K562 (cell line): ENCODE data around the gene CARS2. TPM values are rescaled to one million over a fixed set of nuclear protein-coding genes. Genes with fewer than 3 reads are reported as not detected.

Experiments used
- ATAC-seq: fragments of 200-7000 bp; cut with Tn5 transposase; 3 replicates; pipeline ENCODE4 v1.9.1; 2020; ENCODE audit warnings: moderate library complexity
- BruUV-seq: library from RNA; stranded (reverse); fragments of 400-500 nt; replicated peaks from 2 replicates; lab custom pipeline; 2021; lab: Mats Ljungman, UMichigan
- CTCF ChIA-PET: fragments of 300-600 bp; formaldehyde crosslinking; extraction: SDS; loops from one replicate; lab custom pipeline; 2021; ENCODE audit warnings: low intra/inter-chr PET ratio; lab: Yijun Ruan, JAX
- POLR2A ChIA-PET: fragments of 300-600, 350-650 bp; sonication (Branson Sonifier 250); formaldehyde crosslinking; extraction: SDS; loops from one replicate; lab custom pipeline; 2021; ENCODE audit warnings: antibody characterized with exemption, inconsistent platforms; lab: Yijun Ruan, JAX
- DNase-seq, 4 experiments: peaks; one replicate each; pipeline versions ENCODE4 v3.0.0 to v3.0.0-alpha.2; 2011 to 2018; ENCODE audit warnings: low spot score in 3 of 4, mixed read lengths in 3 of 4; ENCODE audit errors: extremely low read depth in 1 of 4
- FAIRE-seq: peaks from 2 replicates; lab custom pipeline; 2011; peaks lifted over from hg19 to GRCh38; lab: Jason Lieb, UNC
- H2AFZ ChIP-seq: 2 replicates; pipeline ENCODE4 v1.6.0; 2011; ENCODE audit warnings: low read depth, low read length, control low read depth, inconsistent platforms
- H3K27ac ChIP-seq: fragments of 200-600 bp; 3 replicates; pipeline ENCODE4 v1.8.0; 2011; ENCODE audit warnings: low read depth, mild to moderate bottlenecking, control low read depth, inconsistent platforms, low read length, moderate library complexity, mixed read lengths; ENCODE audit errors: extremely low read depth
- H3K27me3 ChIP-seq, 2 experiments: fragments of 300-600 bp in 1 of 2; 2 replicates in 1 of 2; 3 replicates in 1 of 2; pipeline versions ENCODE4 v1.6.0 to v1.8.0; 2011; ENCODE audit warnings: inconsistent platforms in 2 of 2, low read length in 2 of 2, mild to moderate bottlenecking in 1 of 2, mixed read lengths in 1 of 2, moderate library complexity in 1 of 2; ENCODE audit not compliant: control insufficient read depth in 2 of 2, insufficient read depth in 2 of 2
- H3K36me3 ChIP-seq: fragments of 300-600 bp; 3 replicates; pipeline ENCODE4 v1.8.0; 2011; ENCODE audit warnings: mild to moderate bottlenecking, low read length, inconsistent platforms; ENCODE audit not compliant: control insufficient read depth, insufficient read depth
- H3K4me1 ChIP-seq, 2 experiments: fragments of 200-600 bp in 1 of 2; replicated peaks in 1 of 2; 2 replicates in 1 of 2; 3 replicates in 1 of 2; pipeline versions ENCODE4 v1.5.1 to v1.8.0; 2011; ENCODE audit warnings: inconsistent platforms in 2 of 2, low read length in 2 of 2, mild to moderate bottlenecking in 1 of 2, mixed read lengths in 1 of 2, moderate library complexity in 1 of 2; ENCODE audit not compliant: control insufficient read depth in 2 of 2, insufficient read depth in 2 of 2
- H3K4me2 ChIP-seq: 2 replicates; pipeline ENCODE4 v1.6.1; 2011; ENCODE audit warnings: low read length, control low read depth, inconsistent platforms, mixed read lengths; ENCODE audit not compliant: insufficient read depth
- H3K4me3 ChIP-seq: fragments of 200-600 bp; sonication (generic), shearing (Covaris generic); 2 replicates; pipeline ENCODE4 v1.5.1; 2016; ENCODE audit warnings: control low read depth, inconsistent platforms
- H3K79me2 ChIP-seq: fragments of 200-600 bp; 3 replicates; pipeline ENCODE4 v1.8.0; 2011; ENCODE audit warnings: low read length, inconsistent platforms; ENCODE audit not compliant: control insufficient read depth, insufficient read depth
- H3K9ac ChIP-seq, 2 experiments: 2 replicates each; pipeline versions ENCODE4 v1.6.0 to v1.6.1; 2011; ENCODE audit warnings: low read depth in 2 of 2, low read length in 2 of 2, control low read depth in 1 of 2, inconsistent platforms in 1 of 2, mild to moderate bottlenecking in 1 of 2, mixed read lengths in 1 of 2; ENCODE audit not compliant: insufficient read depth in 1 of 2
- H3K9me1 ChIP-seq: one replicate; pipeline ENCODE4 v1.6.0; 2011; ENCODE audit warnings: inconsistent platforms, mild to moderate bottlenecking, low read length, moderate library complexity; ENCODE audit not compliant: control insufficient read depth, insufficient read depth
- H3K9me3 ChIP-seq: replicated peaks from 2 replicates; pipeline ENCODE4 v1.5.1; 2011; ENCODE audit warnings: low read depth, low read length, inconsistent platforms; ENCODE audit not compliant: control insufficient read depth, insufficient read depth
- H4K20me1 ChIP-seq: replicated peaks from 2 replicates; pipeline ENCODE4 v1.6.1; 2011; ENCODE audit warnings: low read length, inconsistent platforms, mixed read lengths; ENCODE audit not compliant: control insufficient read depth, insufficient read depth
- AFF1 ChIP-seq, 2 experiments: fragments of 450-650 bp; IDR thresholded peaks; 2 replicates each; pipeline ENCODE4 v1.6.1; 2018; ENCODE audit warnings: mild to moderate bottlenecking in 2 of 2, low read depth in 1 of 2; ENCODE audit not compliant: partially characterized antibody in 2 of 2
- KDM4B ChIP-seq, 2 experiments: fragments of 450-650 bp in 1 of 2; sonication (generic) in 1 of 2; IDR thresholded peaks; 2 replicates each; pipeline ENCODE4 v1.6.1; 2016 to 2017; ENCODE audit warnings: borderline replicate concordance in 2 of 2, antibody characterized with exemption in 1 of 2, low read depth in 1 of 2, mild to moderate bottlenecking in 1 of 2
- PHB ChIP-seq: fragments of 250-450 bp; sonication (Bioruptor Pico); IDR thresholded peaks from 2 replicates; pipeline ENCODE4 v1.5.0; 2021
- STAT5B ChIP-seq: fragments of 250-450 bp; sonication (Bioruptor Pico); IDR thresholded peaks from 2 replicates; pipeline ENCODE4 v1.8.0; 2021; ENCODE audit warnings: mild to moderate bottlenecking, inconsistent platforms
- USF2 ChIP-seq: sonication (generic); formaldehyde crosslinking; IDR thresholded peaks from 2 replicates; pipeline ENCODE4 v1.5.0; 2020; ENCODE audit warnings: missing genetic modification reagents
- ZMIZ1 ChIP-seq, 2 experiments: fragments of 150-350 bp in 1 of 2; IDR thresholded peaks; 2 replicates each; pipeline ENCODE4 v1.6.1; 2012 to 2016; ENCODE audit warnings: low read depth in 2 of 2, low read length in 2 of 2, mild to moderate bottlenecking in 1 of 2, moderate library complexity in 1 of 2
- ZNF124 ChIP-seq: sonication (generic); formaldehyde crosslinking; IDR thresholded peaks from 2 replicates; pipeline ENCODE4 v1.8.1; 2022; ENCODE audit warnings: missing genetic modification reagents
- ZNF24 ChIP-seq: fragments of 450-650 bp; IDR thresholded peaks from 2 replicates; pipeline ENCODE4 v1.6.1; 2016
- ZNF655 ChIP-seq: fragments of 250-450 bp; sonication (Bioruptor Pico); IDR thresholded peaks from 2 replicates; pipeline ENCODE4 v1.5.0; 2021
- ZNF766 ChIP-seq: fragments of 200-800 bp; sonication (Bioruptor generic); conservative IDR thresholded peaks from 2 replicates; pipeline ENCODE4 v1.6.1; 2016; ENCODE audit warnings: missing genetic modification characterization, missing compliant biosample characterization
- WGBS: fragments of 100-300 bp; shearing (Covaris generic); methylation state at CpG from one replicate; pipeline ENCODE4 v1.1.6; 2016; ENCODE audit warnings: low coverage, mixed read lengths; ENCODE audit not compliant: insufficient coverage; ENCODE audit errors: missing lambda C conversion rate; 5-methylcytosine and 5-hydroxymethylcytosine counted together
- in situ Hi-C: fragments of 300-500 bp; cut with MboI; formaldehyde crosslinking; loops from 4 replicates; pipeline ENCODE4 v1.15.0; 2018; ENCODE audit warnings: inconsistent platforms, mixed read lengths
- intact Hi-C: fragments of 100-400 bp; cut with micrococcal nuclease; formaldehyde crosslinking; loops from 2 replicates; pipeline ENCODE4 v1.14.2; 2022
- polyA plus RNA-seq, 8 experiments: library from polyadenylated mRNA; depleted of rRNA in 4 of 8; stranded (reverse) in 5 of 8; unstranded in 3 of 8; fragments of >200 nt; fragmentation: Nextera tagmentation in 2 of 8; fragmentation: Illumina TruSeq in 1 of 8; extraction: Ambion mirVana in 2 of 8; extraction: Trizol in 1 of 8; gene quantifications; 2 replicates each; pipeline versions ENCODE4 v1.2.1 to v1.2.3, GENCODE V29; 2011 to 2014; ENCODE audit warnings: inconsistent platforms in 1 of 8, missing spikeins in 1 of 8
- total RNA-seq, 7 experiments: library from RNA; depleted of rRNA in 6 of 7; stranded (reverse); fragments of >200 nt in 6 of 7; fragmentation: Illumina TruSeq in 2 of 7; extraction: Trizol in 2 of 7; gene quantifications; 2 replicates each; pipeline versions ENCODE4 v1.2.1 to v1.2.3, GENCODE V29; 2011 to 2021; ENCODE audit warnings: low replicate concordance in 1 of 7

Gene CARS2
- total and polyA plus RNA-seq, 9 of the 15 experiments (the other 6 are each of a cell fraction or from before 2014, with no cell fraction given), result 1.7 to 37.4 (median 30.5) TPM

- TF ChIP-seq AFF1 (IDR thresholded peaks at IDR 0.05; ENCODE audit: low read depth in 1 of 2, partially characterized antibody in 2 of 2), result no peak
- no peak for TF ChIP-seq KDM4B (IDR thresholded peaks at IDR 0.05; ENCODE audit: borderline replicate concordance in 2 of 2, low read depth in 1 of 2)
- no peak for TF ChIP-seq ZNF24
- no peak for TF ChIP-seq ZNF124 (CRISPR knock-in tag)
- no peak for TF ChIP-seq ZNF766 (CRISPR knock-in tag)
- TF ChIP-seq, all 486 proteins: peak for 72
Observed at GRCh38 chr13:110705826-110706569, at the start of gene CARS2 (continued).

- intact Hi-C loops, result no loop called here
- Histone ChIP-seq H4K20me1 (no peaks in the 10 kb centered on the region), H3K4me1 (no peaks in the 10 kb centered on the region), H3K36me3 (no peaks in the 10 kb centered on the region), H3K9ac (no peak overlapping the region), H2AFZ (0 out of 2 replicates have a peak overlapping the region, but pooled peaks have one; percentile 2), H3K4me2 (no peak overlapping the region), H3K79me2 (no peaks in the 10 kb centered on the region), H3K4me3 (no peak overlapping the region), H3K27ac (no peak overlapping the region), H3K9me3 (peaks cover 3% of the 10 kb centered on the region; the same call in 1 of the 2 replicates), H3K27me3 (no peaks in the 10 kb centered on the region), H3K9me1 (no peaks in the 10 kb centered on the region)
- WGBS, result 10% methylated on average over 4 of the region's 4 CpGs
- ATAC-seq (no peak), DNase-seq (no peak), FAIRE-seq (no peak)
- no TSS peak for BruUV-seq
- ChIA-PET POLR2A (interaction anchor here (0.6 kb wide), 1 partner anchor 31 kb away, joined by 3 read pairs; no protein-coding TSS in a partner anchor), CTCF (no interaction called here)
- in situ Hi-C loops, result no loop called here
- TF ChIP-seq PHB (CRISPR knock-in tag), result no peak
- TF ChIP-seq ZNF655, result no peak
- no peak for TF ChIP-seq ZMIZ1 (IDR thresholded peaks at IDR 0.05; ENCODE audit: low read depth in 2 of 2, low read length in 2 of 2)
- TF ChIP-seq STAT5B (CRISPR knock-in tag), result no peak
- no peak for TF ChIP-seq USF2
Observed at GRCh38 chr13:110748271-110748670, 42.4 kb upstream of the CARS2 start.
